ENCODE results near the gene PRKCD.

DNA sequence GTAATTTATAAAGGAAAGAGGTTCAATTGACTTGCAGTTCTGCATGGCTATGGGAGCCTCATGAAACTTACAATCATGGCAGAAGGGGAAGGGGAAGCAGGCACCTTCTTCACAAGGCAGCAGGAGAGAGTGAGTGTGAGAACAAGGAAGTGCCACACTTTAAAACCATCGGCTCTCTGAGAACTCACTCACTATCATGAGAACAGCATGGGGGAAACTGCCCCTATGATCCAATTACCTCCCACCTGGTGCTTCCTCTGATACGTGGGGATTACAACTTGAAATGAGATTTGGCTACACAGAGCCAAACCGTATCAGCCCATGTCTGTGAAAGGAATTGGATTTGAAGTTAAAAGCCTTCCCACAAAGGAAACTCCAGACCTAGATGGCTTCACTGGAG lies 55.7 kb downstream of the PRKCD start:
- TF ChIP-seq CTCF (IDR thresholded peaks at IDR 0.05) (no peak), EP300 (IDR thresholded peaks at IDR 0.05) (no peak), POLR2A (IDR thresholded peaks at IDR 0.05) (no peak), POLR2AphosphoS5 (IDR thresholded peaks at IDR 0.05) (no peak)

Data from upper lobe of left lung (tissue), 4 donors.